Cardiac muscle cell (in vitro differentiated cells and primary cell): ENCODE data around the gene STARD10. TPM values are rescaled to one million over a fixed set of nuclear protein-coding genes. Genes with fewer than 3 reads are reported as not detected.
A peak's percentile ranks its signal among the peaks of the same experiment; 100 is the strongest.
"Not testable (repeated sequence)": the region's sequence is repeated elsewhere in the genome, so short reads cannot be mapped to it uniquely, and the experiment has no call there.

Source experiments
- DNase-seq, 2 donors: peaks; one replicate each; pipeline versions ENCODE4 v3.0.0 to v3.0.0-alpha.2; 2010 to 2017; ENCODE audit warnings: low read depth in 1 of 2, low spot score in 1 of 2
- H3K27ac ChIP-seq: fragments of 200-600 bp; sonication (generic); 2 replicates; pipeline ENCODE4 v1.5.1; 2016
- H3K27me3 ChIP-seq: fragments of 200-600 bp; sonication (generic); 2 replicates; pipeline ENCODE4 v1.6.0; 2016; ENCODE audit warnings: control low read depth
- H3K36me3 ChIP-seq: fragments of 200-600 bp; sonication (generic); 2 replicates; pipeline ENCODE4 v1.5.1; 2016; ENCODE audit warnings: control low read depth
- H3K4me1 ChIP-seq: fragments of 200-600 bp; sonication (generic); 2 replicates; pipeline ENCODE4 v1.8.1; 2017; ENCODE audit warnings: low read depth, mild to moderate bottlenecking, mixed run types
- H3K4me3 ChIP-seq: fragments of 200-600 bp; sonication (generic); 2 replicates; pipeline ENCODE4 v1.5.1; 2016; ENCODE audit warnings: mild to moderate bottlenecking
- H3K9me3 ChIP-seq: fragments of 200-600 bp; sonication (generic); 2 replicates; pipeline ENCODE4 v1.5.1; 2017; ENCODE audit warnings: low read depth, mild to moderate bottlenecking, control low read depth
- polyA plus RNA-seq: library from polyadenylated mRNA; unstranded; fragments of >200 nt; fragmentation: Nextera tagmentation; extraction: Ambion mirVana; gene quantifications from 2 replicates; pipeline ENCODE4 v1.2.1, GENCODE V29; 2016
- total RNA-seq: library from RNA; depleted of rRNA; stranded (reverse); fragments of >200 nt; gene quantifications from 2 replicates; pipeline ENCODE4 v1.2.3, GENCODE V29; 2016
- TF ChIP-seq, protein P1 (sequence below): IDR thresholded peaks from 2 replicates; pipeline ENCODE4 v1.5.1; 2012; ENCODE audit warnings: low read depth, mild to moderate bottlenecking, low read length

STARD10 gene
- total and polyA plus RNA-seq, 2 experiments from 2014 or later = 91.4 to 101 TPM

DNA sequence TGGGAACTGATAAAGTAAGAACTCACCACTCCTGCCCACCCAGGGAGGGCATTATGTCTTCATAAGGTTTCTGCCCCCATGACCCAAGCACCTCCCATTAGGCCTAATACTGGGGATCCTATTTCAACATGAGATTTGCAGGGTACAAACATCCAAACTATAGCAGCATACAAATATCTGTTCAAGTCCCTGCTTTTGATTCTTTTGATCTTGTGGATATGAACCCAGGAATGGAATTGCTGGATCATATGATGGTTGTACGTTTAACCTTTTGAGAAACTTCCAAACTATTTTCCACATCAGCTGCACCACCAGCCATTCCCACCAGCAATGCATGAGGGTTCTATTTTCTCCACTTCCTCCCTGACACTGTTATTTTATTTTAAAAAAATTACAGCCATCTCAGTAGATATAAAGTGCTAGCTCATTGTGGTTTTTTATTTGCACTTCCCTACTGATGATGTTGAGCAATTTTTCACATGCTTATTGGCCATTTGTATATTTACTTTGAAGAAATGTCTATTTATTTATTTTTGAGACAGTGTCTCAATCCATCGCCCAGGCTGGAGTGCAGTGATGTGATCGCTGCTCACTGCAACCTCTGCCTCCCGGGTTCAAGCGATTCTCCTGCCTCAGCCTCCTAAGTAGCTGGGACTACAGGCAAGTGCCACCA, 13.3 kb upstream of the STARD10 start:
- H3K27me3 ChIP-seq = no peaks in the 10 kb centered on the region
- no peaks in the 10 kb centered on the region for H3K4me1 ChIP-seq
- peak overlapping the region; percentile 43 for H3K27ac ChIP-seq
- DNase-seq = peak in 1 of 2 donors; percentile 36
- H3K9me3 ChIP-seq = no peaks in the 10 kb centered on the region
- TF ChIP-seq, protein P1, sequence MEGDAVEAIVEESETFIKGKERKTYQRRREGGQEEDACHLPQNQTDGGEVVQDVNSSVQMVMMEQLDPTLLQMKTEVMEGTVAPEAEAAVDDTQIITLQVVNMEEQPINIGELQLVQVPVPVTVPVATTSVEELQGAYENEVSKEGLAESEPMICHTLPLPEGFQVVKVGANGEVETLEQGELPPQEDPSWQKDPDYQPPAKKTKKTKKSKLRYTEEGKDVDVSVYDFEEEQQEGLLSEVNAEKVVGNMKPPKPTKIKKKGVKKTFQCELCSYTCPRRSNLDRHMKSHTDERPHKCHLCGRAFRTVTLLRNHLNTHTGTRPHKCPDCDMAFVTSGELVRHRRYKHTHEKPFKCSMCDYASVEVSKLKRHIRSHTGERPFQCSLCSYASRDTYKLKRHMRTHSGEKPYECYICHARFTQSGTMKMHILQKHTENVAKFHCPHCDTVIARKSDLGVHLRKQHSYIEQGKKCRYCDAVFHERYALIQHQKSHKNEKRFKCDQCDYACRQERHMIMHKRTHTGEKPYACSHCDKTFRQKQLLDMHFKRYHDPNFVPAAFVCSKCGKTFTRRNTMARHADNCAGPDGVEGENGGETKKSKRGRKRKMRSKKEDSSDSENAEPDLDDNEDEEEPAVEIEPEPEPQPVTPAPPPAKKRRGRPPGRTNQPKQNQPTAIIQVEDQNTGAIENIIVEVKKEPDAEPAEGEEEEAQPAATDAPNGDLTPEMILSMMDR = no peak
- H3K36me3 ChIP-seq = no peaks in the 10 kb centered on the region
- H3K4me3 ChIP-seq = no peak overlapping the region

DNA sequence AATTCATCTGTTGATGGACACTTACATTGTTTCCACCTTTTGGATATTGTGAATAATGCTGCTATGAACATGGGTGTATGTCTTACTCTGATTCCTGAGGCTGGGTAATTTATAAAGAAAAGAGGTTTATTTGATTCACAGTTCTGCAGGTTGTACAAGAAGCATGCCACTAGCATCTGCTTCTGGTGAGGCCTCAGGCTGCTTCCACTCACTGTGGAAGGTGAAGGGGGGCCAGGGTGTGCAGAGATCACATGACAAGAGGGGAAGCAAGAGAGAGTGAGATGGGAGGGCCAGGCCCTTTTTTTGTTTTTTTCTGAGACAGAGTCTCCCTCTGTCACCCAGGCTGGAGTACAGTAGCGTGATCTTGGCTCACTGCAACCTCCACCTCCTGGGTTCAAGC, 12.5 kb upstream of the STARD10 start:
- H3K27ac ChIP-seq, H3K36me3 ChIP-seq, H3K27me3 ChIP-seq, H3K9me3 ChIP-seq, H3K4me1 ChIP-seq, DNase-seq, H3K4me3 ChIP-seq: not testable (repeated sequence)

DNA sequence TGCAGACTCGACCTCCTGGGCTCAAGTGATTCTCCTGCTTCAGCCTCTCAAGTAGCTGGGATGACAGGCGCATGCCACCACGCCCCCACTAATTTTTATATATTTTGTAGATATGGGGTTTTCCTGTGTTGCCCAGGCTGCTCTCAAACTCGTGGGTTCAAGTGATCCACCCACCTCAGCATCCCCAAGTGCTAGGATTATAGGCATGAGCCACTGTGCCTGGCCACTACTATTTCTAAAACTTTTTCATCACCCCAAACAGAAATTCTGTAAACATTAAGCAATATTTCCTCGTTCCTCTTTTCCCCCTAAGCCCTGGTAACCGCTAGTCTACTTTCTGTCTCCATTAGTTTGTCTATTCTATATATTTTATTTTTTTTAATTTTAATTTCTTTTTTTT, 11.4 kb upstream of the STARD10 start:
- Histone ChIP-seq H3K27ac (no peak overlapping the region), H3K27me3 (no peaks in the 10 kb centered on the region), H3K4me3 (no peak overlapping the region), H3K9me3 (no peaks in the 10 kb centered on the region), H3K4me1 (no peaks in the 10 kb centered on the region), H3K36me3 (no peaks in the 10 kb centered on the region)
- TF ChIP-seq, protein P1 = no peak
- DNase-seq = no peak

DNA sequence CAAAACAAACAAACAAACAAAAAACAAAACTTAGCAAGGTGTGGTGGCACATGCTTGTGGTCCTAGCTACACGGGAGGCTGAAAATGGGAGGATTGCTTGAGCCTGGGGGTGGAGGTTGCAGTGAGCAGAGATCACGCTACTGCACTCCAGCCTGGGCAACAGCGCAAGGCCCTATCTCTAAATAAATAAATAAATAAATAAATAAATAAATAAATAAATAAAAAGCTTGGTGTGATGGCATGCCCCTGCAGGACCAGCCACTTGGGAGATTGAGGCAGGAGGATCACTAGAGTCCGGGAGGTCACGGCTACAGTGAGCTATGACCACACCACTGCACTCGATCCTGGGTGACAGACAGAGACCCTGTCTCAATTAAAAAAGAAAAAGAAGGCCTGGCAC, 9.0 kb upstream of the STARD10 start:
- H3K9me3 ChIP-seq = no peaks in the 10 kb centered on the region
- no peak for DNase-seq
- no peaks in the 10 kb centered on the region for H3K4me1 ChIP-seq
- H3K36me3 ChIP-seq = no peaks in the 10 kb centered on the region
- TF ChIP-seq, protein P1 = no peak
- no peaks in the 10 kb centered on the region for H3K27me3 ChIP-seq
- no peak overlapping the region for H3K4me3 ChIP-seq
- no peak overlapping the region for H3K27ac ChIP-seq

DNA sequence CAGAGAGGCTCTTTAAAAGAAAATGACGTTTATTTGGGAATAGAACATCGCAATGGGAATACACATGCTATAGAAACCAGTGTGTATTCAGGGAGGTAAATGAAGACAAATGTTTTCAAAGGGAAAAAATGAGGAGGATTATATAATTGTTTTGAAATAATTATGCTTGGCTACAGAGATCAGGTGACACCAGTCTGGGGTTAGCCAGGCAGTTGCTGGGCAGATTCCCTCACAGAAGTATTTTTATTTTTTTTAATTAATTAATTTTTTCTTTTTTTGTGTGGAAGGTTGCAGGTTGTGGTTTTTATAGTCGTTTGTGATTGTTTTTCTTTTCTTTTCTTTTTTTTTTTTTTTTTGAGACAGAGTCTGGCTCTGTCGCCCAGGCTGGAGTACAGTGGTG, 5.6 kb upstream of the STARD10 start:
- no peak overlapping the region for H3K4me3 ChIP-seq
- H3K27ac ChIP-seq = no peak overlapping the region
- DNase-seq = no peak
- H3K27me3 ChIP-seq = no peaks in the 10 kb centered on the region
- TF ChIP-seq, protein P1 = no peak
- no peaks in the 10 kb centered on the region for H3K9me3 ChIP-seq
- H3K4me1 ChIP-seq = peaks cover 5% of the 10 kb centered on the region
- no peaks in the 10 kb centered on the region for H3K36me3 ChIP-seq

DNA sequence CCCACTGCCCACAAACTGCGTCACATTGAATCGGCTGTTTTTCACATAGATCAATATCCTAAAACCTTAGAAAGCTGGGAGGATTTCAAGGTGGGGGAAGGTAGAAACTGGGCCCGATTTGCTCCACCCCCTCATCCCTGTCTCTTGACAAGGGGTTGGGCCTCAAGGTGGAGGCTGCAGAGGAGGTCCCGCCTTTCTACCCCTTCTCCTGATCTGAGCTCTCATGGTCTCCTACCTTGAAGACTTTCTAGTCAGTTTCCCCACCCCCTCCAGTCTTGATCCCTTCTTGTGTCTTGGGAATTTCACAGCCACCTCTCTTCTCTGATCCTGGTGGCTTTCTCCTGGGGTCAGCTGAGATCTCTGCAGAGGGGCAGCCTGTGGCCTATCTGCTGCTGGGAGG, 4.5 kb upstream of the STARD10 start:
- no peaks in the 10 kb centered on the region for H3K27me3 ChIP-seq
- peak overlapping the region; percentile 39 for H3K27ac ChIP-seq
- H3K4me3 ChIP-seq = no peak overlapping the region
- H3K9me3 ChIP-seq = no peaks in the 10 kb centered on the region
- H3K36me3 ChIP-seq = no peaks in the 10 kb centered on the region
- TF ChIP-seq, protein P1 = no peak
- no peak for DNase-seq
- H3K4me1 ChIP-seq = peaks cover 7% of the 10 kb centered on the region
